ENCODE data around the gene OGFOD2.

The OGFOD2 gene

GRCh38 chr12:122966743-122967550, 8.1 kb upstream of the OGFOD2 start:
- in situ Hi-C loops (cut with MboI; ENCODE audit: low sequenced_read_pairs, unreplicated experiment), result no loop called here
- no peak for TF ChIP-seq CTCF (IDR thresholded peaks at IDR 0.05; ENCODE audit: borderline replicate concordance, control extremely low read depth, extremely low read depth, insufficient read depth, missing control alignments)
- no peak for DNase-seq (ENCODE audit: low spot score)

GRCh38 chr12:122968104-122968503, 6.9 kb upstream of the OGFOD2 start:
- in situ Hi-C loops (cut with MboI; ENCODE audit: low sequenced_read_pairs, unreplicated experiment), result no loop called here
- no peak for TF ChIP-seq CTCF (IDR thresholded peaks at IDR 0.05; ENCODE audit: borderline replicate concordance, control extremely low read depth, extremely low read depth, insufficient read depth, missing control alignments)

GRCh38 chr12:122969676-122970075, 5.4 kb upstream of the OGFOD2 start:
- TF ChIP-seq CTCF (IDR thresholded peaks at IDR 0.05; ENCODE audit: borderline replicate concordance, control extremely low read depth, extremely low read depth, insufficient read depth, missing control alignments), result no peak
- in situ Hi-C loops (cut with MboI; ENCODE audit: low sequenced_read_pairs, unreplicated experiment), result no loop called here
- no peak for DNase-seq (ENCODE audit: low spot score)

More at GRCh38 chr12:122968104-122968503, 6.9 kb upstream of the OGFOD2 start:
- DNase-seq (ENCODE audit: low spot score), result no peak

GRCh38 chr12:122974274-122974891, 661 bp upstream of the OGFOD2 start:
- no peak for TF ChIP-seq CTCF (IDR thresholded peaks at IDR 0.05; ENCODE audit: borderline replicate concordance, control extremely low read depth, extremely low read depth, insufficient read depth, missing control alignments)
- DNase-seq (ENCODE audit: low spot score), result peak; percentile 94
- in situ Hi-C loops (cut with MboI; ENCODE audit: low sequenced_read_pairs, unreplicated experiment), result no loop called here

GRCh38 chr12:122975790-122976647, 975 bp downstream of the OGFOD2 start:
- in situ Hi-C loops (cut with MboI; ENCODE audit: low sequenced_read_pairs, unreplicated experiment), result no loop called here
- TF ChIP-seq CTCF (IDR thresholded peaks at IDR 0.05; ENCODE audit: borderline replicate concordance, control extremely low read depth, extremely low read depth, insufficient read depth, missing control alignments), result no peak

GRCh38 chr12:122976648-122976975, 1.6 kb downstream of the OGFOD2 start:
- in situ Hi-C loops (cut with MboI; ENCODE audit: low sequenced_read_pairs, unreplicated experiment), result no loop called here
- TF ChIP-seq CTCF (IDR thresholded peaks at IDR 0.05; ENCODE audit: borderline replicate concordance, control extremely low read depth, extremely low read depth, insufficient read depth, missing control alignments), result no peak
- DNase-seq (ENCODE audit: low spot score), result no peak

More at GRCh38 chr12:122975790-122976647, 975 bp downstream of the OGFOD2 start:
- no peak for DNase-seq (ENCODE audit: low spot score)
